GM21528 (cell line): ENCODE results near the gene DCANP1.

Experiments used
- ATAC-seq: cut with Tn5 transposase; IDR thresholded peaks from one replicate; pipeline ENCODE4 v1.9.1; 2021; ENCODE audit warnings: mild to moderate bottlenecking, moderate library complexity; ENCODE audit not compliant: unreplicated experiment, low FRiP score

The DCANP1 gene

DNA sequence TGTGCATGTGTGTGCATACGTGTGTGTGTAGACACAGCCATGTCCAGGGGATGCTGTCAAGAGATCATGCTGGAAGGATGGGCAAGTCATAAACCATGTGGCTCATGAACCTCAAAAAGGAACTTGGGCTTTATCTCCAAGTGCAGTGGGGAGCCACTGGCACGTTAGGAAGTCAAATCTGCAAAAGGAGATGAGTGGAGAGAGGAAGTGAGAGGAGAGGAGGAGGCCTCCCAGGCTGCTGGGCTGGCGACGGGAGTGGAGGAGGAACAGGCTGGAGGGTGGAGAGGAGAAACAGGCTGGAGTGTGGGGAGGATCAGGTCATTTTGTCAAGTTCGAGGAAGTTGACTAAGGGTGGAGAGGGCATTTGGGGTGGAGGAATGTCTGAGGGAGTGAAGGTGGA, 34.2 kb upstream of the DCANP1 start:
- no peak for ATAC-seq

DNA sequence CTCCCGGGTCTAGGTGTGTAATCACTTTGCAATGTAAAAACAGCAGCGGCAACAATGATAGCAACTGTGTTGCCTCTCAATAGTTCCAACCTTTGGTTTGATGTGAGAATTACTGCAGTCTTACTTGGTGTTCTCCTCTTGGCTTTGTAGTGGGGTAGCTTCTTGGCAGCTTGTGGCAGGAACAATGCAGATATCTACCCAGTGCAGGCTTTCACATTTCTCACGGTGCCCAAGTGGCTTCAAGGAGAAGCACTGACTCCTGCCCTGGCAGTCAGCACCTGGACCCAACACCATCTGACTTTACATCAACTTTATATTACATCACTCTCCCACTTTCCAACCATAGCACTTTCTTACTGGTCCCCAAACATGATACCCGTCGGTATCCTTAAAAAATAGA, 33.4 kb upstream of the DCANP1 start:
- ATAC-seq, result no peak

DNA sequence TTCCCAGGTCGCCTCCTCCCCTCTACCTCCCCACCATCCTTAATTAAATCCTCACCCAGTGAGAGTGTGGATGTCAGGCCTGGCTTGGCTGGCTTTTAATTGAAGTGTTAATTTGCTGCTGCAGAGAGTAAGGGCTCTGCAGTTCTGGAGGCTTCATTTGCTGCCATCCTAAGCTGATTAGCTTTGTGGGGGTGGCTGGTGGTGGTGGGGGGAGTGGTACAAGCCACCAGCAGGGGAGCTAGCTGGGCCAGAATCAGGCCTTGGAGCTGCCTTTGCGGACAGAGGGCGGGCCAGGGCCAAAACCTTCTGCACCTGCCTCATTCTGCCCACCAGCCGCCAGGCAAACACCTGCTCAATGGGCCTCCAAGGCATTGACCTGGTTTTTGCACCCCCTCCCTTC, 31.8 kb upstream of the DCANP1 start:
- ATAC-seq, result no peak

- no peak for ATAC-seq
Observed at GRCh38 chr5:135477613-135478066, 30.5 kb upstream of the DCANP1 start.

DNA sequence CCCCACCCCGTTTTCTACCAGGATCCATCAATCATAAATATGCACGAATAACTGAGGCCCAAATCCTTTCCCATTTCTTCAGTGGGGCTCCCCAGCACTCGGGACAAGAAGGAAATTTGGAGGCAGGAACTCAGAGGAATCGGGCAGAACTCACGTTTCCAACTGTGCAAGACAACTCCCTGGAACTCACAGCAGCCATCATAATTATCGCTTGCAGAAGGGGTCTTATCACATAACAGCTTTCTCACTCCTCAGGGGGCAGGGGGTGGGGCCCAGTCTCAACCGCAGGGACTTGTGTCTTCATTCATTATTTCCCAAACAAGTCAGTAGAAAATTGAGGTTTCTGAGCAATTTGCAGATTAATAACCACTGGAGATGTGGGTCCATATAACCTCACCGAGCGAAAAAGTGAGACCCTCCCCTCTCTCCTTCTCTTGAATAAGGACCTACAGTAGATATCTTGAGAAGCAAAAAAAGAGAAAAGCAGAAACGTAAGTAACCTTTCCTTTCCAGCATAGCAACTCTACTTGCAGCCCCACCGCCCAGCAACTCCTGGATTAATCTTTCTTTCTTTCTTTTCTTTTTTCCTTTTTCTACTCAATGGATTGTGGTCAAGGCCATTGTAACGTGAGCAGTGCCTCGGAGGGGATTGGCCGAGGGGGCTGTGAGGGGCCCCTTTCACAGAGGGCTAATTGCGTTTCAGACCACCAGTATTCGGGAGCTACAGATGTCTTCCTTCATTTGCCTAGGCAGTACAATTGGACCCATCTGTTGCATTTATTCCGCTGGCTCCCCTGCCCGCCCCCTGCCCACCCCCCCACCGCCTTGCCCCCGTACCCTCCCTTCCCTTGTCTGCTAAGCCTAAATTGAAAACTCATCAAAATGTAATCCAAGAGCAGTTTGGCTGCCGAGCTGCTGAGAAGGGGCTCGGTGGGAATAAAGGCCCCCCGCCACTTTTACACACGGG, 29.8 kb upstream of the DCANP1 start:
- no peak for ATAC-seq

- no peak for ATAC-seq
Observed at GRCh38 chr5:135473956-135474670, 27.0 kb upstream of the DCANP1 start.

GRCh38 chr5:135472141-135472540, 25.0 kb upstream of the DCANP1 start:
- ATAC-seq, result no peak

GRCh38 chr5:135471726-135472125, 24.6 kb upstream of the DCANP1 start:
- no peak for ATAC-seq

GRCh38 chr5:135469911-135470310, 22.8 kb upstream of the DCANP1 start:
- ATAC-seq, result no peak

DNA sequence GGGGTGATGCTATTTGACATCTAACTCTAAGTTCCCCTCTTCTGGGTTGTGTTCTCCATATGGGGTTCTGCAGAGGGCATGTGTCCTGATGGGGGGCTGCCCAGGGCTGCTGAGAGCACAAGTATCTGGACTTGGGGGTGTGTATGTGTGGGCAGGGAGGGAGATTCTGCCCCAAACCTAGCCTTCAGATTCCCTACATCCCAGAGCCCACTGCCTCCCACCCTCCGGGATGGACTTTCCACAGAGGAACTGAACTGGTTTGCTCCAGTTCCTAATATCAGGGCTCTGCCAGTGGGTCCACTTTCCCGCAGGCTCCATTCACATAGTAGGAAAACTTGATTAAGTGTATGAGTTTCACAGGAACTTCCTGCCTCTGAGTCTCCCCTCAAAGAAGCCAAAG, 21.4 kb upstream of the DCANP1 start:
- ATAC-seq, result no peak

GRCh38 chr5:135467871-135468485, 20.8 kb upstream of the DCANP1 start:
- ATAC-seq, result no peak

GRCh38 chr5:135467051-135467625, 20.0 kb upstream of the DCANP1 start:
- ATAC-seq, result no peak

GRCh38 chr5:135466178-135467050, 19.3 kb upstream of the DCANP1 start:
- ATAC-seq, result peak; percentile 66

DNA sequence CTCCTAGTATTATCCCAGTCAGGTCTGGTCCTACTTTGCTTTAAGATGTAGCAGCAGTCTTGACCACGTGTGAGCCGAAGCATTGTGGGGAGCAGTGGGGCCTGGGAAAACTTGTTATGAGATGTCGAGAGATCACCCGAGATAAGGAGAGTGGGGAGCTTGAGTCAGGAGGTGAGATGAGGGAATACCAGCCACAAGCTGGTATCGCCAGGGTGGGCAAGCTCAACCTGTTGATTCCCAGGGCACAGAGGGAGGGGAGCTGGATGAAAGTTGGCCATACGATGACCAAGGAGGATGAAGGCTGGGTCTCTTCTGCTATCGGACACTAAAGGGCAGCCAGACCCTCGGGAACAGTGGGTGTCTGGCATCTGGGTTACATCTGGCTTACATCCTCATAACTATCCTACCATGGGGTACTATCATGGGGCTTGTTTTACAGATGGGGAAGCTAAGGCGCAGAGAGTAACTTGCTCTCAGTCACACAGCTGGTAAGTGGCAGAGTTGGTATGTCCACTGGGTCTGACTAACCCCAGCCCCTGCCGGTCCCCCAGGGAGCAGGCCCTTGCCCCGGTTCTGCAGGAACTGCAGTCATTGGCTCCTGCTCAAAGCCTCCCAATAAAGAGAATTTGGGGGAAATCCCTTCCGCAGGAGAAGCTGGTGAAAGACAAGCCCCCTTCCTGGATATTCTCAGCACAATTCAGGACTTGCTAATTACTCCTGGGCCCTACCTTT, 18.4 kb upstream of the DCANP1 start:
- no peak for ATAC-seq

- no peak for ATAC-seq
Observed at GRCh38 chr5:135462304-135462703, 15.2 kb upstream of the DCANP1 start.

- ATAC-seq, result no peak
Observed at GRCh38 chr5:135461481-135462151, 14.5 kb upstream of the DCANP1 start.

- ATAC-seq, result no peak
Observed at GRCh38 chr5:135460246-135461033, 13.3 kb upstream of the DCANP1 start.

DNA sequence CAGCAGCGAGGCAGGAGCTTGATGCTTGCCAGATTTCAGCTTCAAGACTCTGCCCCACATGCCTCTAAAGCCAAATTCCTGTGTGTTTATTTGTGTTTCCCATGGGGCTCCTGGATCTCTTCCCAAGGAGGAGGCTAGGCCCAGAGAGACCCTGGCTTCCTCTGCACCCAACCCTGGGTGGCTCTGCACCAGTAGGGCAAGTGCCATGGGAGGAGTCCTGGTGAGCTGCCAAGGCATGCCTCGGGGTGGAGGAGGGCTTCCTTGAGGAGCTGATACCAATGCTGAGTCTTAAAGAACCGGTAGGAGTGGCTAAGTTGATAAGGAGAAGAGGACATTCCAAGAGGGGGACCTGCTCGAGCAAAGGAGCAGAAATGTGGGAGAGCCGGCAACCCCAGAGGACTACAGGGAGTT, 11.8 kb upstream of the DCANP1 start:
- no peak for ATAC-seq
